Measurements from ENCODE around the gene MDM2. TPM values are rescaled to one million over a fixed set of nuclear protein-coding genes. Genes with fewer than 3 reads are reported as not detected.

The MDM2 gene
- total and polyA plus RNA-seq, 2 of the 13 experiments (the other 11 are each of a cell fraction or from before 2014, with no cell fraction given), result 29.3 to 314 TPM

- TF ChIP-seq PRDM4 (CRISPR knock-in tag; IDR thresholded peaks at IDR 0.05; ENCODE audit: borderline replicate concordance) (no peak), ZNF546 (CRISPR knock-in tag; conservative IDR thresholded peaks at IDR 0.05) (no peak), HNRNPUL1 (IDR thresholded peaks at IDR 0.05; ENCODE audit: low read depth, low read length) (no peak), RFX3 (CRISPR knock-in tag; IDR thresholded peaks at IDR 0.05) (no peak), STAT5B (CRISPR knock-in tag; IDR thresholded peaks at IDR 0.05) (no peak), HNRNPLL (IDR thresholded peaks at IDR 0.05; ENCODE audit: low read depth, low read length, poor library complexity, severe bottlenecking) (no peak), ZNF275 (CRISPR knock-in tag; IDR thresholded peaks at IDR 0.05; ENCODE audit: borderline replicate concordance) (no peak), ZMYM3 (CRISPR knock-in tag; IDR thresholded peaks at IDR 0.05) (no peak), ZNF672 (CRISPR knock-in tag; IDR thresholded peaks at IDR 0.05) (no peak), POLR2G (IDR thresholded peaks at IDR 0.05; ENCODE audit: low read depth, low read length) (peak; percentile 67), PHF5A (CRISPR knock-in tag; IDR thresholded peaks at IDR 0.05; ENCODE audit: low read depth, unreplicated experiment) (no peak), SATB2 (CRISPR knock-in tag; IDR thresholded peaks at IDR 0.05) (no peak), RXRA (CRISPR knock-in tag; IDR thresholded peaks at IDR 0.05) (no peak), POLR2AphosphoS5 (IDR thresholded peaks at IDR 0.05; ENCODE audit: low read depth, low read length) (peak; percentile 58), POLR2A (IDR thresholded peaks at IDR 0.05; ENCODE audit: insufficient read depth in 1 of 2, low read depth in 2 of 2, low read length in 2 of 2) (peak in 1 of 2 experiments; percentile 34; a peak in 2 of 4 replicates), KDM1A (CRISPR knock-in tag; IDR thresholded peaks at IDR 0.05) (no peak), SSRP1 (CRISPR knock-in tag; IDR thresholded peaks at IDR 0.05) (peak; percentile 16; the same call in 1 of the 2 replicates), RBM22 (optimal IDR thresholded peaks at IDR 0.05; ENCODE audit: low read length) (peak; percentile 98), ZNF468 (CRISPR knock-in tag; IDR thresholded peaks at IDR 0.05) (no peak), TIGD3 (CRISPR knock-in tag; IDR thresholded peaks at IDR 0.05; ENCODE audit: borderline replicate concordance) (no peak)
Observed at GRCh38 chr12:68844318-68844745, 36.4 kb downstream of the MDM2 start (continued).

Data from HepG2 (cell line).